ENCODE measurements around the gene SLC22A31. TPM values are rescaled to one million over a fixed set of nuclear protein-coding genes. Genes with fewer than 3 reads are reported as not detected.

SLC22A31 gene
- total and polyA plus RNA-seq, 9 of the 15 experiments (the other 6 are each of a cell fraction or from before 2014, with no cell fraction given), result 0.29 to 2.2 (median 0.47) TPM; not detected in 3

DNA sequence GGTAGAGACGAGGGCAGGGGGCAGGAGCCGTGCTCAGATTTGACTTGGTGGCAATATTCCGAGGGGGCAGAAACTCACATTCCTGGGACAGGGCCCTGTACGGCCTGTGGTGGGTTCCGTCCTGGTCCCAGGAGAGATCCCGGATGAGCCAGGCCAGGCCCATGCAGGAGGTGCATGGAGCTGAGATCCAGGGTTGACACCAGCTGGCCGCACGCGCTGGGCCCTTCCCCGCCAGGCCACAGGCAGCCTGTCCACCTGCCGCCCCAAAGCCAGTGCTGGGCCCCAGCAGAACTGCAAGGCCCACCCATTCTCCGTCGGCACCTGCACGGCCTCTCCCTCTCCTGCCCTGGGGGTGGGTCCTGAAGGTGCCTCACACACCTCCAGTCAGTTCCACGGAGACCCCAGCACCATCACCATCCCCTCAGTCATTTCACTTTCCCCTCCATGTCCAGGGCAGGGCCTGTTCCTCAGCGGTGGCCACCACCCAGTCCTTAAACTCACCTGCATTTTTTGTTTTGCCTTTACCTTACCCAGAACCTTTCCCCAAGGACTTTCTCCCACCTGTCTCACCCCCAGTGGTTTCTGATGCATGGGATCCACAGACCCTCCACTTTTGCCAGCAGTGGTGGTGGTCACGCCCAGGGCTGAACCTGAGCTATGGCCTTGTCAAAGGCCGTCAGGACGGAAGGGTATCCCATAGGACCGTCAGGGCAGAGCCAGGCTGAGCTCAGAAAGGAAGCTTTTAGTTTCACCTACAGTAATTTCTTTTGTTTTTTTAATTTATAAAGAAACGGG lies 53.9 kb downstream of the SLC22A31 start:
- in situ Hi-C loops (cut with MboI), result no loop called here
- no peak overlapping the region for H3K4me3 ChIP-seq
- no peaks in the 10 kb centered on the region for H3K27me3 ChIP-seq (ENCODE audit: control insufficient read depth in 2 of 2, insufficient read depth in 2 of 2, low read length in 2 of 2)
- FAIRE-seq (no peak), DNase-seq (ENCODE audit: extremely low read depth in 1 of 4, low spot score in 3 of 4) (no peak), ATAC-seq (no peak)
- H3K27ac ChIP-seq (ENCODE audit: extremely low read depth, low read depth, low read length), result no peak overlapping the region
- no TSS peak for BruUV-seq (replicated peaks)
- ChIA-PET CTCF (ENCODE audit: low intra/inter-chr PET ratio) (no interaction called here), POLR2A (interaction anchor here (0.5 to 0.6 kb wide), 2 partner anchors 9 to 321 kb away, joined by 3 to 4 read pairs; no protein-coding TSS in a partner anchor)
- H3K4me1 ChIP-seq (replicated peaks in 1 of 2; ENCODE audit: control insufficient read depth in 2 of 2, insufficient read depth in 2 of 2, low read length in 2 of 2), result peaks cover 0 to 15% of the 10 kb centered on the region in 2 experiments; a peak in 2 of 5 replicates
- 100% methylated on average over 11 of the region's 21 CpGs for WGBS (ENCODE audit: insufficient coverage, low coverage, missing lambda C conversion rate)
- intact Hi-C loops (cut with micrococcal nuclease), result no loop called here
- no peak overlapping the region for H3K9ac ChIP-seq (ENCODE audit: insufficient read depth in 1 of 2, low read depth in 2 of 2, low read length in 2 of 2)
- no peaks in the 10 kb centered on the region for H3K79me2 ChIP-seq (ENCODE audit: control insufficient read depth, insufficient read depth, low read length)
- peaks cover 5% of the 10 kb centered on the region for H3K9me3 ChIP-seq (replicated peaks; ENCODE audit: control insufficient read depth, insufficient read depth, low read depth, low read length)
- no peak overlapping the region for H3K4me2 ChIP-seq (ENCODE audit: insufficient read depth, low read length)
- no peaks in the 10 kb centered on the region for H3K9me1 ChIP-seq (ENCODE audit: control insufficient read depth, insufficient read depth, low read length)
- H4K20me1 ChIP-seq (replicated peaks; ENCODE audit: control insufficient read depth, insufficient read depth, low read length), result no peaks in the 10 kb centered on the region
- H3K36me3 ChIP-seq (ENCODE audit: control insufficient read depth, insufficient read depth, low read length), result peaks cover 56% of the 10 kb centered on the region; the same call in 2 of the 3 replicates
- no peak overlapping the region for H2AFZ ChIP-seq (ENCODE audit: low read depth, low read length)
- TF ChIP-seq POLR2G (IDR thresholded peaks at IDR 0.05; ENCODE audit: low read depth, low read length) (0 out of 2 replicates have a peak, but pooled peaks have one; percentile 19), ZZZ3 (IDR thresholded peaks at IDR 0.05) (no peak)

Other genes starting within 250 kb of the SLC22A31 start
- gene CBFA2T3, start 223.3 kb downstream of the SLC22A31 start, total RNA-seq (2014; rRNA removed), result 13.5 and 20.8 TPM in 2 replicates
- gene CBFA2T3, start 223.3 kb downstream of the SLC22A31 start, total RNA-seq (2014; rRNA removed; fragmentation: Illumina TruSeq; extraction: Trizol), result 3.9 and 5.9 TPM in 2 replicates
- 6.7 and 7.8 TPM in 2 replicates for gene CBFA2T3, start 223.3 kb downstream of the SLC22A31 start, total RNA-seq (2015; rRNA removed; fragmentation: Illumina TruSeq; extraction: Trizol)
- 114 and 145 TPM in 2 replicates for gene CBFA2T3, start 223.3 kb downstream of the SLC22A31 start, total RNA-seq (2021)
- gene CBFA2T3, start 223.3 kb downstream of the SLC22A31 start, polyA plus RNA-seq (2011; rRNA removed), result 6.4 and 11.3 TPM in 2 replicates
- gene CBFA2T3, start 223.3 kb downstream of the SLC22A31 start, polyA plus RNA-seq (2014; fragmentation: Illumina TruSeq; extraction: Trizol), result 24.2 and 46.3 TPM in 2 replicates
- 1 to 10 TPM; 2.3 to 2.7 TPM for gene CBFA2T3, start 223.3 kb downstream of the SLC22A31 start, polyA plus RNA-seq (2014; fragmentation: Nextera tagmentation; extraction: Ambion mirVana)
- gene CBFA2T3, start 223.3 kb downstream of the SLC22A31 start, polyA plus RNA-seq (2014; rRNA removed), result 34.3 and 35.3 TPM in 2 replicates
- gene ACSF3, start 106.7 kb downstream of the SLC22A31 start, total RNA-seq (2014; rRNA removed), result 28.5 and 37.0 TPM in 2 replicates
- 14.0 and 14.6 TPM in 2 replicates for gene ACSF3, start 106.7 kb downstream of the SLC22A31 start, total RNA-seq (2014; rRNA removed; fragmentation: Illumina TruSeq; extraction: Trizol)
- gene ACSF3, start 106.7 kb downstream of the SLC22A31 start, total RNA-seq (2015; rRNA removed; fragmentation: Illumina TruSeq; extraction: Trizol), result 14.5 and 16.9 TPM in 2 replicates
- gene ACSF3, start 106.7 kb downstream of the SLC22A31 start, total RNA-seq (2021), result 31.7 and 32.8 TPM in 2 replicates
- gene ACSF3, start 106.7 kb downstream of the SLC22A31 start, polyA plus RNA-seq (2011; rRNA removed), result 14.9 and 15.9 TPM in 2 replicates
- gene ACSF3, start 106.7 kb downstream of the SLC22A31 start, polyA plus RNA-seq (2014; fragmentation: Illumina TruSeq; extraction: Trizol), result 14.7 and 21.0 TPM in 2 replicates
- gene ACSF3, start 106.7 kb downstream of the SLC22A31 start, polyA plus RNA-seq (2014; fragmentation: Nextera tagmentation; extraction: Ambion mirVana), result 1 to 10 TPM in 1 of 2 experiments, under 1 TPM in 1; 0.77 to 1.9 TPM
- 27.3 and 29.8 TPM in 2 replicates for gene ACSF3, start 106.7 kb downstream of the SLC22A31 start, polyA plus RNA-seq (2014; rRNA removed)
- gene CDH15, start 28.8 kb downstream of the SLC22A31 start, total RNA-seq (2014; rRNA removed), result 0.16 and 0.18 TPM in 2 replicates
- gene CDH15, start 28.8 kb downstream of the SLC22A31 start, total RNA-seq (2014; rRNA removed; fragmentation: Illumina TruSeq; extraction: Trizol), result not detected in 2 replicates
- not detected in 2 replicates for gene CDH15, start 28.8 kb downstream of the SLC22A31 start, total RNA-seq (2015; rRNA removed; fragmentation: Illumina TruSeq; extraction: Trizol)
- 0.07 and 0.11 TPM in 2 replicates for gene CDH15, start 28.8 kb downstream of the SLC22A31 start, total RNA-seq (2021)
- gene CDH15, start 28.8 kb downstream of the SLC22A31 start, polyA plus RNA-seq (2011; rRNA removed), result 0.03 TPM in 1 of 2 replicates, not detected in the other
- gene CDH15, start 28.8 kb downstream of the SLC22A31 start, polyA plus RNA-seq (2014; fragmentation: Illumina TruSeq; extraction: Trizol), result not detected in 2 replicates
- not detected for gene CDH15, start 28.8 kb downstream of the SLC22A31 start, polyA plus RNA-seq (2014; fragmentation: Nextera tagmentation; extraction: Ambion mirVana)
- gene CDH15, start 28.8 kb downstream of the SLC22A31 start, polyA plus RNA-seq (2014; rRNA removed), result not detected in 2 replicates
- gene ZNF778, start 17.2 kb upstream of the SLC22A31 start, total RNA-seq (2014; rRNA removed), result 18.3 and 26.8 TPM in 2 replicates
- 7.4 and 8.2 TPM in 2 replicates for gene ZNF778, start 17.2 kb upstream of the SLC22A31 start, total RNA-seq (2014; rRNA removed; fragmentation: Illumina TruSeq; extraction: Trizol)
- 6.4 and 7.5 TPM in 2 replicates for gene ZNF778, start 17.2 kb upstream of the SLC22A31 start, total RNA-seq (2015; rRNA removed; fragmentation: Illumina TruSeq; extraction: Trizol)
- 12.4 and 14.3 TPM in 2 replicates for gene ZNF778, start 17.2 kb upstream of the SLC22A31 start, total RNA-seq (2021)
- gene ZNF778, start 17.2 kb upstream of the SLC22A31 start, polyA plus RNA-seq (2011; rRNA removed), result 6.9 and 9.7 TPM in 2 replicates
- 7.4 and 7.5 TPM in 2 replicates for gene ZNF778, start 17.2 kb upstream of the SLC22A31 start, polyA plus RNA-seq (2014; fragmentation: Illumina TruSeq; extraction: Trizol)
- gene ZNF778, start 17.2 kb upstream of the SLC22A31 start, polyA plus RNA-seq (2014; fragmentation: Nextera tagmentation; extraction: Ambion mirVana), result under 1 TPM; 0.70 to 0.80 TPM
- 33.9 and 60.6 TPM in 2 replicates for gene ZNF778, start 17.2 kb upstream of the SLC22A31 start, polyA plus RNA-seq (2014; rRNA removed)